Neural cell (in vitro differentiated cells): ENCODE results near the gene MYO7A.

ENCODE experiments used
- CTCF ChIP-seq: fragments of 450-650 bp; IDR thresholded peaks from 2 replicates; pipeline ENCODE4 v1.5.1; 2014; ENCODE audit warnings: antibody characterized with exemption, mild to moderate bottlenecking, moderate library complexity; ENCODE audit not compliant: poor library complexity, severe bottlenecking
- EP300 ChIP-seq: fragments of 450-650 bp; conservative IDR thresholded peaks from 2 replicates; pipeline ENCODE4 v1.6.1; 2014; ENCODE audit warnings: antibody characterized with exemption, mild to moderate bottlenecking, moderate library complexity; ENCODE audit not compliant: poor library complexity, severe bottlenecking
- EZH2 ChIP-seq: fragments of 200-600, 300-800 bp; shearing (Covaris generic), sonication (generic); IDR thresholded peaks from 2 replicates; pipeline ENCODE4 v1.6.1; 2014; ENCODE audit warnings: antibody characterized with exemption, low read length, borderline replicate concordance, mild to moderate bottlenecking; ENCODE audit not compliant: insufficient read depth, poor library complexity, severe bottlenecking
- POLR2AphosphoS5 ChIP-seq: IDR thresholded peaks from 2 replicates; pipeline ENCODE4 v1.6.1; 2012
- TF ChIP-seq, protein P1 (sequence below): IDR thresholded peaks from 2 replicates; pipeline ENCODE4 v1.6.1; 2012; ENCODE audit warnings: borderline replicate concordance

GRCh38 chr11:77173494-77173893, 45.4 kb downstream of the MYO7A start:
- no peak for TF ChIP-seq CTCF
- TF ChIP-seq EP300, result no peak
- no peak for TF ChIP-seq EZH2
- TF ChIP-seq, protein P1, sequence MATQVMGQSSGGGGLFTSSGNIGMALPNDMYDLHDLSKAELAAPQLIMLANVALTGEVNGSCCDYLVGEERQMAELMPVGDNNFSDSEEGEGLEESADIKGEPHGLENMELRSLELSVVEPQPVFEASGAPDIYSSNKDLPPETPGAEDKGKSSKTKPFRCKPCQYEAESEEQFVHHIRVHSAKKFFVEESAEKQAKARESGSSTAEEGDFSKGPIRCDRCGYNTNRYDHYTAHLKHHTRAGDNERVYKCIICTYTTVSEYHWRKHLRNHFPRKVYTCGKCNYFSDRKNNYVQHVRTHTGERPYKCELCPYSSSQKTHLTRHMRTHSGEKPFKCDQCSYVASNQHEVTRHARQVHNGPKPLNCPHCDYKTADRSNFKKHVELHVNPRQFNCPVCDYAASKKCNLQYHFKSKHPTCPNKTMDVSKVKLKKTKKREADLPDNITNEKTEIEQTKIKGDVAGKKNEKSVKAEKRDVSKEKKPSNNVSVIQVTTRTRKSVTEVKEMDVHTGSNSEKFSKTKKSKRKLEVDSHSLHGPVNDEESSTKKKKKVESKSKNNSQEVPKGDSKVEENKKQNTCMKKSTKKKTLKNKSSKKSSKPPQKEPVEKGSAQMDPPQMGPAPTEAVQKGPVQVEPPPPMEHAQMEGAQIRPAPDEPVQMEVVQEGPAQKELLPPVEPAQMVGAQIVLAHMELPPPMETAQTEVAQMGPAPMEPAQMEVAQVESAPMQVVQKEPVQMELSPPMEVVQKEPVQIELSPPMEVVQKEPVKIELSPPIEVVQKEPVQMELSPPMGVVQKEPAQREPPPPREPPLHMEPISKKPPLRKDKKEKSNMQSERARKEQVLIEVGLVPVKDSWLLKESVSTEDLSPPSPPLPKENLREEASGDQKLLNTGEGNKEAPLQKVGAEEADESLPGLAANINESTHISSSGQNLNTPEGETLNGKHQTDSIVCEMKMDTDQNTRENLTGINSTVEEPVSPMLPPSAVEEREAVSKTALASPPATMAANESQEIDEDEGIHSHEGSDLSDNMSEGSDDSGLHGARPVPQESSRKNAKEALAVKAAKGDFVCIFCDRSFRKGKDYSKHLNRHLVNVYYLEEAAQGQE, result no peak
- no peak for TF ChIP-seq POLR2AphosphoS5
